Heart left ventricle (tissue), 13 donors: ENCODE results near the gene HBG2.

Source experiments
- CTCF ChIP-seq, 12 donors: fragments of 200-600 bp; sonication (generic) in 4 of 12; IDR thresholded peaks; one replicate each; pipeline versions ENCODE4 v1.5.0 to v1.8.0; 2018 to 2022; ENCODE audit warnings: antibody characterized with exemption in 12 of 12, mild to moderate bottlenecking in 5 of 12
- POLR2A ChIP-seq, 2 donors: fragments of 450-650 bp; IDR thresholded peaks; one replicate each; pipeline ENCODE4 v1.6.1; 2017; ENCODE audit warnings: antibody characterized with exemption in 2 of 2, mild to moderate bottlenecking in 2 of 2, moderate library complexity in 2 of 2
- donor health status: ischemic (EF 13 %, LVEDD 7.1; RV severe dilation, severe dysfunction).
- donor health status: DM: no; HTN: yes; CAD: no.
- donor health status: DM: no; HTN: no; CAD: no.
- donor health status: ischemic (EF 25% LVEDD 6.9; RV normal size, moderate dysfunction).
- donor health status: ischemic (EF 25% LVEDD 5.7; RV mildly dilated, moderate dysfunction).
- donor health status: ischemic (EF 35%, LVEDD 5.7; RV mildly dilated, moderate dysfunction).
- donor health status: nonischemic (EF 11% LVEDD 7.7; RV severe dilation, severe dysfunction).
- donor health status: DM: yes; HTN: yes; CAD: no.
- donor health status: PGD.
- donor health status: ischemic (EF 29% LVEDD 5.4; RV normal size, mild dysfunction).
- donor health status: nonischemic (EF 23%, LVEDD 6.1; RV moderate dilation, normal function).

DNA sequence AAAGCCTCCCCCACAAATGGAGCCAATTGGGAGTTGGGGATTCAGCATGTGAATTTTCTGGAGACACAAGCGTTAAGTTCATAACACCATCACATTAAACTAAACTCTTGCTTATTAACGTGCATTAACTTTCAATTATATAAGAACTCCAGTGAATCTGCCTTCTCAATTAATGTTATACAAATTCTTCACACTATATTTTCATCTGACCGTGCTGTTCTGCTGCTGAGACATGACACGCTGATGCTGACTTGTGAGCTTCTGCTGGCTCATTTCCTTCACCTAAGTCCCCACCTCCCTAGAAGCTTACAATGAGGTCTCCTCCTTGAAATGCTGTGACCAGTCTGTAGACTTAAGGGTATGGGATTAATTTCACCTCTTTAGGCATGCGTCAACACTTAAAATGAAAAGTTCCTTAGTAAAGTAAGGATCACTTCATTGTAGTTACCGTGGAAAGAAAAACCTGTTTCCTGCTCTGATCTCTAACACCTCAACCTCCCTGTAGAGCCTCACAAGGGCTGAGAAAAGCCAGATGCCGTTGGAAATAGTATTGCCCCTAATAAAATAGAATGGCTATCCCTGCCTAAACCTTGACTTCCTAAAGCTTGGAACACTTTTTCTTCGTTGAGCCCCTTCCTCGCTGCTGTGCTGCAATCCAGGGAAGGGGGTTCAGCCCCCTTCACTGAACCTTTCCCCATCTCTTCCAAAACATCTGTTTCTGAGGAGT, 2.2 kb downstream of the HBG2 start:
- TF ChIP-seq CTCF (IDR thresholded peaks at IDR 0.05) (no peak), POLR2A (IDR thresholded peaks at IDR 0.05) (no peak)
